Ovary (tissue), 9 donors: ENCODE results near the gene KLHL17. TPM values are rescaled to one million over a fixed set of nuclear protein-coding genes. Genes with fewer than 3 reads are reported as not detected.
A peak's percentile ranks its signal among the peaks of the same experiment; 100 is the strongest.

ENCODE experiments used
- DNase-seq, 5 donors: peaks; one replicate each; pipeline ENCODE4 v3.0.0-alpha.2; 2019 to 2020
- H3K27ac ChIP-seq, 2 donors: fragments of 200-600 bp; one replicate each; pipeline versions ENCODE4 v1.5.1 to v1.8.0; 2019 to 2022
- H3K27me3 ChIP-seq: fragments of 200-600 bp; one replicate; pipeline ENCODE4 v1.8.0; 2022
- H3K36me3 ChIP-seq: fragments of 200-600 bp; sonication (generic); one replicate; pipeline ENCODE4 v1.5.1; 2019
- H3K4me1 ChIP-seq: one replicate; pipeline ENCODE4 v1.8.1; 2013; ENCODE audit warnings: mild to moderate bottlenecking, moderate library complexity; ENCODE audit not compliant: insufficient read depth
- H3K4me3 ChIP-seq: fragments of 200-600 bp; sonication (generic); one replicate; pipeline ENCODE4 v1.5.1; 2017
- H3K9me3 ChIP-seq, 2 donors: fragments of 200-600 bp in 1 of 2; sonication (generic) in 1 of 2; one replicate each; pipeline versions ENCODE4 v1.5.1 to v1.8.1; 2013 to 2019; ENCODE audit warnings: mild to moderate bottlenecking in 1 of 2, moderate library complexity in 1 of 2
- CTCF ChIP-seq, 3 donors: fragments of 450-650 bp in 2 of 3; fragments of 200-600 bp in 1 of 3; IDR thresholded peaks; one replicate each; pipeline versions ENCODE4 v1.5.1 to v1.8.0; 2016 to 2022; ENCODE audit warnings: antibody characterized with exemption in 3 of 3, mild to moderate bottlenecking in 1 of 3
- EP300 ChIP-seq: sonication (generic); formaldehyde crosslinking; IDR thresholded peaks from one replicate; pipeline ENCODE4 v1.6.1; 2017; ENCODE audit warnings: antibody characterized with exemption
- POLR2A ChIP-seq: fragments of 450-650 bp; IDR thresholded peaks from one replicate; pipeline ENCODE4 v1.6.1; 2017; ENCODE audit warnings: antibody characterized with exemption, mild to moderate bottlenecking, moderate library complexity
- WGBS, 3 donors: extraction: QIAGEN DNeasy Blood & Tissue Kit in 1 of 3; methylation state at CpG; one replicate each; pipeline versions ENCODE4 v1.1.5 to v1.1.7; 2013 to 2017; 5-methylcytosine and 5-hydroxymethylcytosine counted together
- intact Hi-C, 4 donors: fragments of 100-400 bp; cut with DNase I; formaldehyde crosslinking; loops; one replicate each; pipeline versions ENCODE4 v1.11.0 to v1.15.1; 2022 to 2023
- polyA plus RNA-seq, 2 donors: library from polyadenylated mRNA; stranded (reverse); fragments of 200-250 nt in 1 of 2; fragments of 350-450 nt in 1 of 2; fragmentation: Illumina TruSeq in 1 of 2; extraction: RNeasy Lipid Tissue Mini Kit (QIAGEN cat#74804) in 1 of 2; gene quantifications; one replicate each; pipeline ENCODE4 v1.2.3, GENCODE V29; 2013 to 2014
- total RNA-seq, 7 donors: library from RNA; depleted of rRNA in 2 of 7; stranded (reverse); fragments of >200 nt in 2 of 7; fragmentation: NEBNext Ultra II Directional in 3 of 7; extraction: Animal tissue kit (Norgen Biotek cat#: 25700) in 3 of 7; gene quantifications; one replicate each; pipeline versions ENCODE4 v1.1.0 to v1.2.4, GENCODE V29; 2016 to 2023
- donor health status: DM: no; HTN: no; CAD: no; lungs with moderate emphysema.
- donor health status: DM: no; HTN: no; CAD: no.
- donor health status: Bipolar disorder and iron deficiency.
- donor health status: DM: yes; HTN: yes; CAD: no.
- donor health status: DM: no; HTN: no; CAD: no.
- donor health status: DM: yes; HTN: yes; CAD: no.

Gene KLHL17
- total and polyA plus RNA-seq, 9 donors, result 0.13 to 6.7 (median 2.1) TPM

- Histone ChIP-seq H3K4me3 (no peak overlapping the region), H3K27me3 (no peaks in the 10 kb centered on the region), H3K27ac (no peak overlapping the region), H3K9me3 (no peaks in the 10 kb centered on the region), H3K36me3 (no peaks in the 10 kb centered on the region), H3K4me1 (no peaks in the 10 kb centered on the region)
- 76 to 80% (median 77%) methylated on average over 15 of the region's 15 CpGs for WGBS, 3 donors
- no peak for DNase-seq
- intact Hi-C loops, result no loop called here
- TF ChIP-seq POLR2A, result no peak
- TF ChIP-seq CTCF (IDR thresholded peaks at IDR 0.05), result no peak
- TF ChIP-seq EP300, result no peak
Measured at GRCh38 chr1:969260-969855, 9.0 kb downstream of the KLHL17 start.

- intact Hi-C loops, result no loop called here
- WGBS, 3 donors, result 7 to 20% (median 11%) methylated on average over 19 to 33 of the region's 33 CpGs
- H3K4me1 ChIP-seq, result no peaks in the 10 kb centered on the region
- TF ChIP-seq CTCF (IDR thresholded peaks at IDR 0.05) (no peak), POLR2A (no peak), EP300 (no peak)
- H3K36me3 ChIP-seq, result no peaks in the 10 kb centered on the region
- no peak for DNase-seq
- H3K9me3 ChIP-seq, result no peaks in the 10 kb centered on the region
- H3K27ac ChIP-seq, result no peak overlapping the region
- H3K27me3 ChIP-seq, result no peaks in the 10 kb centered on the region
- H3K4me3 ChIP-seq, result no peak overlapping the region
Measured at GRCh38 chr1:970242-970972, 10.0 kb downstream of the KLHL17 start.

- H3K27ac ChIP-seq, result no peak overlapping the region
- H3K9me3 ChIP-seq, result no peaks in the 10 kb centered on the region
- intact Hi-C loops, result no loop called here
- no peak overlapping the region for H3K4me3 ChIP-seq
- peaks cover under 1% of the 10 kb centered on the region for H3K4me1 ChIP-seq
- TF ChIP-seq EP300, result no peak
- no peak for TF ChIP-seq CTCF (IDR thresholded peaks at IDR 0.05)
- TF ChIP-seq POLR2A, result no peak
- H3K36me3 ChIP-seq, result no peaks in the 10 kb centered on the region
- WGBS, 3 donors, result 24 to 51% (median 43%) methylated on average over 17 to 42 of the region's 42 CpGs
- H3K27me3 ChIP-seq, result no peaks in the 10 kb centered on the region
- DNase-seq, result peak in 1 of 5 donors; percentile 32
Measured at GRCh38 chr1:970973-971730, 10.8 kb downstream of the KLHL17 start.

- DNase-seq, result peak in 1 of 5 donors; percentile 31
- WGBS, 3 donors, result 68 to 75% (median 74%) methylated on average over 29 to 34 of the region's 34 CpGs
- H3K4me3 ChIP-seq, result no peak overlapping the region
- no peak overlapping the region for H3K27ac ChIP-seq
- no peaks in the 10 kb centered on the region for H3K9me3 ChIP-seq
- peaks cover 2% of the 10 kb centered on the region for H3K4me1 ChIP-seq
- intact Hi-C loops, result no loop called here
- TF ChIP-seq CTCF (IDR thresholded peaks at IDR 0.05) (no peak), EP300 (no peak), POLR2A (no peak)
- no peaks in the 10 kb centered on the region for H3K36me3 ChIP-seq
- no peaks in the 10 kb centered on the region for H3K27me3 ChIP-seq
Measured at GRCh38 chr1:971751-972506, 11.5 kb downstream of the KLHL17 start.
